Activated B cell treated with CpG ODN at 0.5 μM for 24 hours (primary cell): ENCODE data around the gene AMMECR1. TPM values are rescaled to one million over a fixed set of nuclear protein-coding genes. Genes with fewer than 3 reads are reported as not detected.
"Not testable (repeated sequence)": the region's sequence is repeated elsewhere in the genome, so short reads cannot be mapped to it uniquely, and the experiment has no call there.

Experiments
- ATAC-seq: fragments of 200-7000 bp; cut with Tn5 transposase; one replicate; pipeline ENCODE4 v1.10.0; 2021; ENCODE audit warnings: low read depth, mild to moderate bottlenecking, moderate library complexity
- CTCF ChIA-PET: fragments of 350-600 bp; sonication (Branson Sonifier 250); formaldehyde crosslinking; loops from one replicate; lab custom pipeline; 2021; ENCODE audit warnings: antibody characterized with exemption; lab: Charles Lee
- POLR2A ChIA-PET: fragments of 350-600 bp; sonication (Branson Sonifier 250); formaldehyde crosslinking; loops from one replicate; lab custom pipeline; 2021; ENCODE audit warnings: antibody characterized with exemption; lab: Charles Lee
- DNase-seq: peaks from one replicate; pipeline ENCODE4 v3.0.0; 2022
- H3K27ac Mint-ChIP-seq: one replicate; pipeline ENCODE4 v1.8.0; 2020; ENCODE audit warnings: mixed read lengths
- H3K27me3 Mint-ChIP-seq: one replicate; pipeline ENCODE4 v1.8.0; 2021; ENCODE audit warnings: mixed read lengths
- H3K36me3 Mint-ChIP-seq: one replicate; pipeline ENCODE4 v1.8.0; 2021; ENCODE audit warnings: low read depth, mixed read lengths
- H3K4me1 Mint-ChIP-seq: one replicate; pipeline ENCODE4 v1.8.0; 2021; ENCODE audit warnings: mixed read lengths
- H3K4me3 Mint-ChIP-seq: one replicate; pipeline ENCODE4 v1.8.0; 2020; ENCODE audit warnings: mild to moderate bottlenecking, mixed read lengths
- H3K9me3 Mint-ChIP-seq: one replicate; pipeline ENCODE4 v1.8.0; 2020; ENCODE audit warnings: mixed read lengths
- CTCF ChIP-seq: fragments of 200-600 bp; IDR thresholded peaks from one replicate; pipeline ENCODE4 v1.8.0; 2022; ENCODE audit warnings: antibody characterized with exemption, mild to moderate bottlenecking
- intact Hi-C: fragments of 100-400 bp; cut with micrococcal nuclease; formaldehyde crosslinking; loops from one replicate; pipeline ENCODE4 v1.15.1; 2024
- total RNA-seq: library from RNA; stranded (reverse); gene quantifications from 2 replicates; pipeline ENCODE4 v1.2.3, GENCODE V29; 2022

Gene AMMECR1
- total RNA-seq, 1 donor from 2014 or later = 10.8 TPM

DNA sequence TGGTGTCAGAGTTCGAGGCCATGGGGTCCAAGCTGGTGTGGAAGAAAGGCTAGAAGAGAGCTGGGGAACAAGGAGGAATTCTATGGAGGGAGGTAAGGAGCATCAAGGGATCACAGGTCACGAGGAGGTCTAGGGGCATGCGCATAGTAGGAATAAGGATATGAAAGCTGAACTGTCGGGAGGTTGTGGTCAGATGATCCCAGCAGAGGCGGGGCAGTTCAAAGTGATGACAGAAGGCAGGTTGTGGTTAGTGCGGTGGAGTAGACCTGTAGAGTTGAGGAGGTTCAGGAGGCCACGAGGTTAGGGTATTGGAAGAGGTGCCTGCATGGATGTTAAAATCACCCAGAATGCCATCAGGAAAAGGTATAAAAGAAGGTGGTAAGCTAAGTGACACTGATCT is 158.7 kb downstream of the AMMECR1 start:
- no peaks in the 10 kb centered on the region for H3K27me3 Mint-ChIP-seq
- intact Hi-C loops = no loop called here
- ChIA-PET POLR2A (no interaction called here), CTCF (interaction anchor here (1.1 to 8.8 kb wide), 7 partner anchors 9 to 265 kb away, joined by 3 to 213 read pairs (median 6); no protein-coding TSS in a partner anchor)
- no peak for ATAC-seq
- no peak overlapping the region for H3K4me3 Mint-ChIP-seq
- peaks cover 5% of the 10 kb centered on the region for H3K36me3 Mint-ChIP-seq
- no peak for TF ChIP-seq CTCF
- H3K4me1 Mint-ChIP-seq = peaks cover 13% of the 10 kb centered on the region
- H3K9me3 Mint-ChIP-seq = no peaks in the 10 kb centered on the region
- H3K27ac Mint-ChIP-seq = peak overlapping the region; percentile 22
- DNase-seq = no peak

DNA sequence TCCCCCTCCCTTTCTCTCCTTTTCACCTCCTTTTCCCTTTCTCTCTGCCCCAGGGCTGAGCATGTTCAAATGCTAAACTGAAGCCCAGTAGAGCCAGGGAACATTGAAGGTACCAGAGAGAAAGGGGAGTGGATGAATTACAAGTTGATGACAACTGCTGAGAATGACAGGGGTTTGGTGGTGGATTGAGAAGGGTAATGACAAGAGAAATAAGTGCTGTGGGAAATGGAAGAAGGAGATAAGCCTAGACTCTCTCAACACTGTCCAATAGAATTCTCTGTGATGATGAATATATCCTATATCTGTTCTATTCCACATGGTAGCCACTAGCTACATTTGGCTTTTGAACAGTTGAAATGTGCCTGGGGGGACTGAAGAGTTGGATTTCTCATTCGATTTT is 160.4 kb downstream of the AMMECR1 start:
- Mint-ChIP-seq H3K36me3 (peaks cover 5% of the 10 kb centered on the region), H3K9me3 (no peaks in the 10 kb centered on the region), H3K27me3 (no peaks in the 10 kb centered on the region), H3K4me1 (peaks cover 13% of the 10 kb centered on the region), H3K4me3 (no peak overlapping the region), H3K27ac (no peak overlapping the region)
- POLR2A ChIA-PET = no interaction called here
- no peak for TF ChIP-seq CTCF
- DNase-seq (no peak), ATAC-seq (no peak)
- CTCF ChIA-PET = interaction anchor here (1.1 to 8.8 kb wide), 4 partner anchors 10 to 260 kb away, joined by 3 to 213 read pairs (median 29); no protein-coding TSS in a partner anchor
- intact Hi-C loops = loop anchor here (2.0 kb wide), 1 partner anchor 689 kb away; no protein-coding TSS in a partner anchor

- CTCF ChIA-PET = interaction anchor here (1.0 to 8.8 kb wide), 5 partner anchors 9 to 262 kb away, joined by 3 to 213 read pairs (median 5); no protein-coding TSS in a partner anchor
- Mint-ChIP-seq H3K9me3 (no peaks in the 10 kb centered on the region), H3K27me3 (no peaks in the 10 kb centered on the region), H3K27ac (no peak overlapping the region), H3K36me3 (peaks cover 5% of the 10 kb centered on the region), H3K4me1 (peaks cover 13% of the 10 kb centered on the region), H3K4me3 (no peak overlapping the region)
- intact Hi-C loops = loop anchor here (1.0 to 2.0 kb wide), 3 partner anchors 252 to 691 kb away; no protein-coding TSS in a partner anchor
- POLR2A ChIA-PET = no interaction called here
- ATAC-seq (no peak), DNase-seq (no peak)
- no peak for TF ChIP-seq CTCF
Measured at GRCh38 chrX:110156167-110156754, 161.6 kb downstream of the AMMECR1 start.

GRCh38 chrX:110155759-110156158 is 162.1 kb downstream of the AMMECR1 start:
- POLR2A ChIA-PET = no interaction called here
- H3K4me1 Mint-ChIP-seq = peaks cover 13% of the 10 kb centered on the region
- no peak for TF ChIP-seq CTCF
- H3K9me3 Mint-ChIP-seq = no peaks in the 10 kb centered on the region
- H3K27ac Mint-ChIP-seq = no peak overlapping the region
- no peak for ATAC-seq
- peaks cover 5% of the 10 kb centered on the region for H3K36me3 Mint-ChIP-seq
- CTCF ChIA-PET = interaction anchor here (0.7 to 8.8 kb wide), 6 partner anchors 8 to 262 kb away, joined by 3 to 213 read pairs (median 4); partner anchors contain the start of gene AMMECR1
- H3K27me3 Mint-ChIP-seq = no peaks in the 10 kb centered on the region
- intact Hi-C loops = loop anchor here (1.0 to 2.0 kb wide), 3 partner anchors 253 to 691 kb away; no protein-coding TSS in a partner anchor
- DNase-seq = no peak
- no peak overlapping the region for H3K4me3 Mint-ChIP-seq

DNA sequence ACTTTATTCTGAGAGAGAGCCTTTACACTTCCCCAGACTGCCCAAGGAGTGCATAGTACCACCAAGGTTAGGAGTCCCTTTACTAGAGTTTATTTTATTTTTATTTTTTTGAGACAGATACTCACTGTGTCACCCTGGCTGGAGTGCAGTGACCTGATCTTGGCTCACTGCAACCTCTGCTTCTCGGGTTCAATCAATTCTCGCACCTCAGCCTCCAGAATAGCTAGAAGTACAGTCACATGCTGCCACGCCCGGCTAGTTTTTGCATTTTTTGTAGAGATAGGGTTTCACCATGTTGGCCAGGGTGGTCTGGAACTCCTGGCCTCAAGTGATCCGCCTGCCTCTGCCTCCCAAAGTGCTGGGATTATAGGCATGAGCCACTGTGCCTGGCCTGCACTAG is 163.6 kb downstream of the AMMECR1 start:
- H3K9me3 Mint-ChIP-seq, ATAC-seq, intact Hi-C loops, H3K27ac Mint-ChIP-seq, H3K4me3 Mint-ChIP-seq, DNase-seq, H3K4me1 Mint-ChIP-seq, POLR2A ChIA-PET, H3K27me3 Mint-ChIP-seq, CTCF ChIA-PET: not testable (repeated sequence)
- peaks cover 14% of the 10 kb centered on the region for H3K36me3 Mint-ChIP-seq
